Fibroblast of upper back skin (primary cell): Measurements from ENCODE around the gene SEMA3E.
A peak's percentile ranks its signal among the peaks of the same experiment; 100 is the strongest.

Experiments used
- DNase-seq: peaks from one replicate; pipeline ENCODE4 v3.0.0-alpha.2; 2013

SEMA3E gene

GRCh38 chr7:83640731-83641537, 8.0 kb downstream of the SEMA3E start:
- no peak for DNase-seq

DNA sequence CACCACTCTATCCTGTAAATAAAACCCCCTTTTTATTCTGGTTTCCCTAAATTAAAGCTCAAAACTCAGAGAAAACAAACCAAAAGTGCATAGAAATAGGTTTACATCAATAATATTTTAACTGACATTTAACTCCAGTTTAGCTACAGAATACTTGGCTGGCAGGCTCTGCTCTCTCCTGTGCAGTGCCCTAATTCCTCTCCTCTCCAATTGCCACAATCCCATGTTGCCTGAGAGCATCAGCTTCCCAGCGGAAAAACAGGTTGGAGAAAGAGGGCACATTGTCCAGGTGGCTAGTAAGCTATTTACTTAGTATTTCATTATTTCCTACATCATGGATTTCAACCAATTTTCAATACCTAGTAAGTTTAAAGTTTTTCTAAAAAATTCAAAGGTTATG, 8.7 kb downstream of the SEMA3E start:
- no peak for DNase-seq

GRCh38 chr7:83633516-83633915, 15.4 kb downstream of the SEMA3E start:
- no peak for DNase-seq

DNA sequence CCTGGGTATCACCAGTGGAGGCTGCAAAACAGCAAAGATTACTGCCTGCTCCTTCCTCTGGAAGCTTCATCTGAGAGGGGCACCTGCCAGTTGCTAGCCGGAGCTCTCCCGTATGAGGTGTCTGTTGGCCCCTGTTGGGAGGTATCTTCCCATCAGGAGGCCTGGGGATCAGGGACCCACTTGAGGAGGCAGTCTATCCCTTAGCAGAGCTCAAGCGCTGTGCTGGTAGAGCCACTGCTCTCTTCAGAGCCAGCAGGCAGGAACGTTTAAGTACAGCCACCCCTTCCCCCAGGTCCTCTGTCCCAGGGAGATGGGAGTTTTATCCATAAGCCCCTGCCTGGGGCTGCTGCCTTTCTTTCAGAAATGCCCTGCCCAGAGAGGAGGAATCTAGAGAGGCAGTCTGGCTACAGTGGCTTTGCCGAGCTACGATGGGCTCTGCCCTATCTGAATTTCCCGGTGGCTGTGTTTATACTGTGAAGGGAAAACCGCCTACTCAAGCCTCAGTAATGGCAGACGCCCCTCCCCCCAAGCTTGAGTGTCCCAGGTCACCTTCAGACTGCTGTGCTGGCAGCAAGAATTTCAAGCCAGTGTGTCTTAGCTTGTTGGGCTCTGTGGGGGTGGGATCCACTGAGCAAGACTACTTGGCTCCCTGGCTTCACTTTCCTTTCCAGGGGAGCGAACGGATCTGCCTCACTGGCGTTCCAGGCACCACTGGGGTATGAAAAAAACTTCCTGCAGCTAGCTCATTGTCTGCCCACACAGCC, 19.6 kb downstream of the SEMA3E start:
- DNase-seq = no peak

DNA sequence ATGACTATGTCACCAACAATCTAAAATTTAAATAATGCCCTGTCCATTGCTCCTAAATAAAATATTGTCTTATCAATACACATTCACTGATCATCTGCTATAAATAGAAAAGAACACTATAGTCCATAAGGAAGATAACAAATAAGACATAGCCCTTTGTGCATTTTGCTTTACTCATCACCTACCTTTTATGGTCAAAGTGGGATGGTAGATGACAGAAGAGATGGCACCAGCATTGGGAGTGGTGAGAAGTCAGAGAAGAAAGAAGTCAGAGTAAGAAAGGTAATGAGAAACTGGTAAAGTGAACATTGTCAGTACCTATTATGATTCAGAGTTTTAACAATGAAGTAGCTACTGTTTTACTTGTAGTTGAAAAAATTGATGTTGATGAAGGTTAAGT, 31.1 kb downstream of the SEMA3E start:
- no peak for DNase-seq

- DNase-seq = peak; percentile 17
Measured at GRCh38 chr7:83614112-83614511, 34.8 kb downstream of the SEMA3E start.

DNA sequence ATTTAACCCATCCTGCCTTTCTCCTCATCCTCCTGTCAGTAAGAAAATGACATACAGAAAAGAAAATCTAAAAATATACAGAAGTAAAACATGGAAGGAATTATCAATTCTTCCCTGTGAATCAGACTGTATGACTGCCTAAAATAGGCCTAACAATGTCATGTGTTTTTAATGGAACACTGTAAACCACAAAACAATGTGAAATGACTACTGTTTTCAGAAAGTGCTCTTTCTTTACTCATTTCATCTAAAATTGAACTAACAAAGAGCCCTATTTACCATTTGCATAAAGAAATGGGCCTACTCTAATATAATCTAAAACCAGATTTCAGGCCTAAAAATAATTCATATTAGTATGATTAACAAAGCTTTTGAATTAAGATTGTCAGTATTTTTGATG, 35.7 kb downstream of the SEMA3E start:
- peak; percentile 42 for DNase-seq

- no peak for DNase-seq
Measured at GRCh38 chr7:83611776-83612175, 37.2 kb downstream of the SEMA3E start.

DNA sequence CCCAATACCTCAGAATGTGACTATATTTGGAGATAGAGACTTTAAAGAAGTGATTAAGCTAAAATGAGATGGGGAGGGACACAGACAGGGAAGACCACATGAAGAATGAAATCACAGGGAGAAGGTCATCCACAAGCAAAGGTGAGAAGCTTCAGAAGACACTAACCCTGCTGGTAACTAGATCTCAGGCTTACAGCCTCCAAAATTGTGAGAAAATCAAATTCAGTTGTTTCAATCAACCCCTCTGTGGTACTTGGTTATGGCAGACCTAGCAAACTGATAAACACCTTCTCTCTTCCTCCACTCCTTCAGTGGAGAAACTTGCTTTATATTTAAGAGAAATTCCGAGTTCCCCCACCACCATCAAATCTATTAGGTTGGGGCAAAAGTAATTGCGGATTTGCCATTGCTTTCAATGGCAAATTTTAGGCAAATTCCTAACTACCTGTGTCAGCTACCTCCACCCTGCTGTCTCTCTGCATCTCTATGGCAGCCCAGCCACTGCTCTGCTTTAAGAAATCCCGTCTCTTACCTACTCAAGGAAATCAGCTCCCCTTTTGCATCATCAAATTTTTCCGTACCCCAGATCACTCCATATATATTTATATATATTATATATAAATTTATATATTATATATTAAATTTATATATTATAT, 38.2 kb downstream of the SEMA3E start:
- DNase-seq = no peak

DNA sequence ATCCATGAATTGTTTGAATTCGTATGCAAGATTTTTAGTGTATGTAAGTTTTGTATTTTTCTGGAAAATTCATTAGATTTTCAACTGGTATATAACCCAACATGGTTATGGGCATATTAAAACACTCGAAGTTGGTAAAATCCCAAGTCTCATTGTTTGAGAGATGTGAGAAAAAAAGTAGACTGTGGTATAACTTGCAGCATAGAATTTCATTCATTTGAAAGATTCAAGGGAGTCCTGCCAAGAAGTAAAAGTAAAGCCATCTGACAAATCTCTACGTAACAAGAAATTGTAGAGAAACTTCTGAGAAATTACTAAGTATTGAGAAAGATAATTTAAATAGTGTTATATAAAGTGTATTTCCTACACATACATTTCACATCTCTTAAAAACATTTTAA, 40.2 kb downstream of the SEMA3E start:
- DNase-seq = peak; percentile 42

- DNase-seq = no peak
Measured at GRCh38 chr7:83603649-83604048, 45.3 kb downstream of the SEMA3E start.

- no peak for DNase-seq
Measured at GRCh38 chr7:83599131-83599530, 49.8 kb downstream of the SEMA3E start.

GRCh38 chr7:83593921-83594475, 54.9 kb downstream of the SEMA3E start:
- DNase-seq = no peak

DNA sequence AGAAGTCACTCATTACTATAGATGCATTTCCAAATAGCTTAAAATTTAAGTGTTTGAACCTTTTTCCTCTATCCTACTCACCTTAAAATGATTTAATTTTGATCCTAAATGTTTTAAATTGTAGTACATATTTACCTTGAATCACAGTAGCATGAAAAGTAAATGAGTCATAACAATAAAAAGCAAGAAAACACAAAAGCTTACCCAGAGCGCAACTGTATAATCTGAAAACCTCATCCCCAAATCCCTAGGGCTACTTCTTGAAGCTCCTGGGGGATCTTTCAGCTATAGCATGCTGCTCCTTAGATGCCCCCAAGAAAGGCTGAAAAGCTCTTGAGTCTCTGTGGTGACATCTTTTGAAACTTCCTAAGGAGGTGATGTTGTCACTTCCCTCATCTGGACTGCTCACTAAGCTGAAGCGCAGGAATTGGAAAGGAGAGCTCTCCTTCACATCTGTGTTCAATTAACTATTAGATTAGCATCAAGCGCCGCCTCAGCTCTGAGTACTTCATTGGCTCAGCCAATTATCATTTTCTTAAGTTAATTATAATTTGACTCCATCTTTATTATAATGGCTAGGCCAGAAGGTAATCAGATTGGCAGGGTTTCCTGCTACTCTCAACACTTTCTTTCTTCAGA, 60.2 kb downstream of the SEMA3E start:
- DNase-seq = peak; percentile 8

GRCh38 chr7:83586281-83586680, 62.7 kb downstream of the SEMA3E start:
- peak; percentile 26 for DNase-seq

DNA sequence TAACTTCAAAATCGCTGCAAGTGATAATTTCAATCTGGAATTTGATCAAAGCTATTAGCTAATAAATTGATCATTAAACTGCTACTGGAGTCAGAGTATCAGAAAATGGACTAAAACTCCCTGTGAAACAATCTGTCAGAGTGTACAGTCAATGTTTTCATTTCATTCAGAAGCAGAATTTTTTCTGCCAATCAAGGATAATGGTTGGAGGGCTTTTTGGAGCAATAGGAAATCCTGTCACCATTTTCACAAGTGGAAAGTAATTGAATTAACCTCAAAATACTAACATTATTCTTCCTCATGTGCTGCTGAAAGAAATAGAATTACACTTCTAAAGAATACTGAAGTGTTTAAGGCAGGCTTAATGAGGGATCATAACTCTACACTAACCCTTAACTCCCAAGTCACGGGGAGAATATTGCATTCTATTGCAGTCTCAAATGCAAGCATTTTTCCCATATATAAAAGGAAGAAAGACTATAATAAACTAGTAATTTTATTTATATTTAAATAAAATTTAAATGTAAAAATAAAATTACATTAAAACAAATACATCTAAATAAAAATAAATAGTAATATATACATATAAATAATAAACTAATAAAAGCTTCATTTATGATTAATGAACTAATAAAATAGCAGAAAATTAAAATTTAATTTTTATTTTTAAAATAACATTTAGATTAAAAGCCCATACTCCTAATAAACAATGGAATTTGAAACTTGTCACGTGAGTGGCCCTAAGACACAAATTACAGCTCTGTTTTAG, 67.1 kb downstream of the SEMA3E start:
- no peak for DNase-seq

DNA sequence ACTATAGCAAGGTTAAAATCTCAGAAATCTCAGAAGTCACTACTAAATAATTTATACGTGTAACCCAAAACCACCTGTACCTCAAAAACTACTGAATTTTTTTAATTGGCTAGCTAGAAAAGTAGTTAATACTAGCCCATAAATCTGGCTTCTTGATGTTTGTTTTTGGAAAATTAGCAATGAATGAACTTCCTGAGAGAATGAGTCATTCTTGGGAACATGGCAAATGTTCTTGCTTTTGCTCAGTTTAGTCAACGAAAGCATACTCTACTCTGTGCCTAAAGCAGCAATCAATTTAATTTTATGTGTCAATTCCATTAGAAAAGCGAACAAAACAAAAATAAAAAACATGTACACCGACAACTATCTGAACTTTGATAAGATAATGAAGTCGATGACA, 69.2 kb downstream of the SEMA3E start:
- DNase-seq = peak; percentile 7

DNA sequence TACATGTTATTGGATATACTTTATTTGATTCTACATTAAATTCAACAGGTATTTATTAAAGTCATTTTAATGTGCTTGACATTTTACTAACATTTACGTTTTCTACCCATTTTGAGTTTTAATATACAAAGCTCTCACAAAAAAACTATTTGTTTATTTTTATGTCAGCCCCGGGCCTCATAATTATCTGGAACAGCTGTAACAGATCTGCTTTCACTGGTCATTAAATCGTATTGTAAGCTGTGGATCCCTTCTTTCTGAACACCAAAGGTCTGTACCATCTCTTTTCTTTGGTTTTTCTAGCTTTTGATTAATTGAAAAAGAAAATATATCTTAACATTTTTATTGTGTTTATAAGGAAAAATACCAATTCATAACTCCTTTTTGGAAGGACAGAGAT, 73.5 kb downstream of the SEMA3E start:
- no peak for DNase-seq

DNA sequence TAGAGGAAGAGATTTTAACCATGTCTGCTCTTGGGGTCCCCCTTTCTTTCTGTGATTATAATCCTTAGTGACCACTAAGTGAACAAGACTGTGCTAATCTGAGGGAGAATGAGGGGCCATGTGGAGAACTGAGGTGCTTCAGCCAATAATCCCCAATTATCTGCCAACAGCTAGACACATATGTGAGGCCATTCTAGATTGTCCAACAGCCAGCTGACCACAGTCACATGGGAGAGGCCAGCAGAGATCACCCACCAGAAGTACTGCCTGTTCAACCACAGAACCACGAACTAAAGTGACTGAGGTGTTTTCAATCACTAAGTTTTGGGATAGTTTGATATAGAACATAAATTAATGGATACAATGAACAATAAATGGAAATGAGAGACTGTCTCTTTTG, 74.3 kb downstream of the SEMA3E start:
- DNase-seq = no peak

DNA sequence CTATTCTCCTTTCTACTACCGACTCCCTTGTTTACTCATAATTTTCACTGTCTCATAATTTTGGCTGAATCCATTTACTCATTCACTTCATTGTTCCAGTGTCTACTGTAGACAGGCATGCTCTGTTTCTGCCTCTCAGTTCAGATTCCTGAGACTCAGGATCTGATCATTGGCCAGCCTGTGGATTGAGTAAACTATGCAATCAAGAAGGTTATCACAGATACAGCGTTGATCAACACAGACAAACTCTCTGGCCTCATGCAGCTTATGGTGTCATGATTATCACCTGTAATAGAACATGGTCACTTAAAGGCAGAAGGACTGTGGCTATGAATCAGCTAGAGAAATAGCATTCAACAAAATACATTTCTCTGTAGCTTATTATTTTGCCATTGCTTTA, 86.0 kb downstream of the SEMA3E start:
- DNase-seq = no peak

DNA sequence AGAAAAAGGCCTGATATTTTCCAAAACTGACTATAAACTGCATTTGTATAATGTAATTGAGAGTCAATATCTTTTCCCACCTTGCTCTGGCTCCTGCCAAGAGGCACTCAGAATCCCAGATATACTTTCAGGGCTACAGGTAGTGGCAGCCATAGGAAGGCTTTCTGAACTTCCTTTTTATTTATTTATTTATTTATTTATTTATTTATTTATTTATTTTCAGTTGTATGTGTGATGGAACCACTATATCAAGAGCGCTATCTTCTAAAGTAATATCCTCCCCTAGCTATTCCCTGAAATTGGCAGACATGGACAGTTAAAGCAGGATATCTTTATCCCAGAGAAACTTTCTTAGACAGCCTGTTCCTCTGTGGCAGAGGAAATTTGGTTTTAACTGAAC, 86.7 kb downstream of the SEMA3E start:
- DNase-seq = no peak

- no peak for DNase-seq
Measured at GRCh38 chr7:83559887-83560286, 89.1 kb downstream of the SEMA3E start.
